Calu3 (cell line): ENCODE data around the gene CTNND2. TPM values are rescaled to one million over a fixed set of nuclear protein-coding genes. Genes with fewer than 3 reads are reported as not detected.

ENCODE experiments used
- BruUV-seq: library from RNA; stranded (reverse); fragments of 400-500 nt; replicated peaks from 2 replicates; lab custom pipeline; 2021; lab: Mats Ljungman, UMichigan
- CTCF ChIA-PET: fragments of 300-600 bp; sonication (Branson Sonifier 250); formaldehyde crosslinking; loops from one replicate; lab custom pipeline; 2022; ENCODE audit warnings: antibody characterized with exemption; lab: Charles Lee
- DNase-seq: peaks from one replicate; pipeline ENCODE4 v3.0.0; 2022
- H3K27ac Mint-ChIP-seq: one replicate; pipeline ENCODE4 v1.8.0; 2022; ENCODE audit warnings: mixed read lengths; ENCODE audit not compliant: unreplicated experiment
- H3K27me3 Mint-ChIP-seq: one replicate; pipeline ENCODE4 v1.8.0; 2022; ENCODE audit warnings: mixed read lengths; ENCODE audit not compliant: unreplicated experiment
- H3K36me3 Mint-ChIP-seq: one replicate; pipeline ENCODE4 v1.8.0; 2022; ENCODE audit warnings: mild to moderate bottlenecking, moderate library complexity, mixed read lengths; ENCODE audit not compliant: insufficient read depth, unreplicated experiment
- H3K4me1 Mint-ChIP-seq: one replicate; pipeline ENCODE4 v1.8.0; 2022; ENCODE audit warnings: mild to moderate bottlenecking, low read depth, mixed read lengths; ENCODE audit not compliant: unreplicated experiment
- H3K4me3 Mint-ChIP-seq: one replicate; pipeline ENCODE4 v1.8.0; 2022; ENCODE audit warnings: mild to moderate bottlenecking, low read depth, moderate library complexity, mixed read lengths; ENCODE audit not compliant: unreplicated experiment
- H3K9me3 Mint-ChIP-seq: one replicate; pipeline ENCODE4 v1.8.0; 2022; ENCODE audit warnings: low read depth, mixed read lengths; ENCODE audit not compliant: unreplicated experiment
- intact Hi-C: fragments of 100-400 bp; cut with micrococcal nuclease; formaldehyde crosslinking; loops from one replicate; pipeline ENCODE4 v1.10.0; 2022; ENCODE audit not compliant: unreplicated experiment
- total RNA-seq: library from RNA; stranded (reverse); gene quantifications from 2 replicates; pipeline ENCODE4 v1.2.3, GENCODE V29; 2022
- TF ChIP-seq, protein P1 (sequence below): fragments of 200-600 bp; IDR thresholded peaks from one replicate; pipeline ENCODE4 v1.8.0; 2022; ENCODE audit warnings: antibody characterized with exemption; ENCODE audit not compliant: unreplicated experiment

CTNND2 gene
- total RNA-seq, 1 experiment from 2014 or later = 19.6 TPM

- no peak for DNase-seq
- intact Hi-C loops = no loop called here
- H3K9me3 Mint-ChIP-seq = no peaks in the 10 kb centered on the region
- no peaks in the 10 kb centered on the region for H3K36me3 Mint-ChIP-seq
- no peaks in the 10 kb centered on the region for H3K27me3 Mint-ChIP-seq
- TF ChIP-seq, protein P1, sequence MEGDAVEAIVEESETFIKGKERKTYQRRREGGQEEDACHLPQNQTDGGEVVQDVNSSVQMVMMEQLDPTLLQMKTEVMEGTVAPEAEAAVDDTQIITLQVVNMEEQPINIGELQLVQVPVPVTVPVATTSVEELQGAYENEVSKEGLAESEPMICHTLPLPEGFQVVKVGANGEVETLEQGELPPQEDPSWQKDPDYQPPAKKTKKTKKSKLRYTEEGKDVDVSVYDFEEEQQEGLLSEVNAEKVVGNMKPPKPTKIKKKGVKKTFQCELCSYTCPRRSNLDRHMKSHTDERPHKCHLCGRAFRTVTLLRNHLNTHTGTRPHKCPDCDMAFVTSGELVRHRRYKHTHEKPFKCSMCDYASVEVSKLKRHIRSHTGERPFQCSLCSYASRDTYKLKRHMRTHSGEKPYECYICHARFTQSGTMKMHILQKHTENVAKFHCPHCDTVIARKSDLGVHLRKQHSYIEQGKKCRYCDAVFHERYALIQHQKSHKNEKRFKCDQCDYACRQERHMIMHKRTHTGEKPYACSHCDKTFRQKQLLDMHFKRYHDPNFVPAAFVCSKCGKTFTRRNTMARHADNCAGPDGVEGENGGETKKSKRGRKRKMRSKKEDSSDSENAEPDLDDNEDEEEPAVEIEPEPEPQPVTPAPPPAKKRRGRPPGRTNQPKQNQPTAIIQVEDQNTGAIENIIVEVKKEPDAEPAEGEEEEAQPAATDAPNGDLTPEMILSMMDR = no peak
- no peak overlapping the region for H3K4me3 Mint-ChIP-seq
- no peak overlapping the region for H3K27ac Mint-ChIP-seq
- no TSS peak for BruUV-seq
- CTCF ChIA-PET = interaction anchor here (0.7 kb wide), 1 partner anchor 264 kb away, joined by 3 read pairs; no protein-coding TSS in a partner anchor
- H3K4me1 Mint-ChIP-seq = peaks cover 1% of the 10 kb centered on the region
Measured at GRCh38 chr5:11518676-11519075, 385.6 kb downstream of the CTNND2 start.

DNA sequence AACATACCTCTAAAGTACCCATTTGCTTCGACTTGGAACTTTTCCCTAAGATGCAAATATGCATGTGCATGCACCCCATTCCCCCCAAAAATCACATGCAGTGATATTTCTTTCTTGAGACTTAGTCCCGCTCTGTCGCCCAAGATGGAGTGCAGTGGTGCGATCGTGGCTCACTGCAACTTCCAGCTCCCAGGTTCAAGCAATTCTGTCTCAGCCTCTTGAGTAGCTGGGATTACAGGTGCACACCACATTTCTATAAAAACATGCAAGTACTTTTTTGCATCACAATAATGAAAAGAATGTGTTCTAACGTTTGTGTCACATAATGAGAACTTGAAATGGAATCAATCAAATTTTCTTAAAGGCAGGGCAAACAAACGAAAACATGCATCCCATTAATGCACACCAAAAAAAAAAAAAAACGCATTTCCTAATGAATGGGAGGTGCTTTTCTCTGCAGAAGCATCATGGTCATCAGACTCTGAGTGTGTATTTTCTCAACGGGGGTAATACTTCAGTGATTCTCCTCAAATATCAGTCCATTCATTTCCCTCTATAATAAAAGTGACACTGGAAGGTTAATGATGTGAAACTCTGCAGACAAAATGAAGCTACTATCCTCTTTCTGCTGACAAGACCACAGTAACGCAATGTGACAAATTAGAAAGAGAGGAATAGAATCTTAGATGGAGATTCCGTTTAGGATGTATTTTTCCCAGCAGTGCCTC lies 389.4 kb downstream of the CTNND2 start:
- intact Hi-C loops = no loop called here
- peaks cover 13% of the 10 kb centered on the region for H3K4me1 Mint-ChIP-seq
- BruUV-seq = no TSS peak
- no peak for DNase-seq
- CTCF ChIA-PET = interaction anchor here (0.7 kb wide), 1 partner anchor 1929 kb away, joined by 3 read pairs; no protein-coding TSS in a partner anchor
- no peaks in the 10 kb centered on the region for H3K27me3 Mint-ChIP-seq
- no peaks in the 10 kb centered on the region for H3K36me3 Mint-ChIP-seq
- H3K9me3 Mint-ChIP-seq = no peaks in the 10 kb centered on the region
- H3K4me3 Mint-ChIP-seq = no peak overlapping the region
- H3K27ac Mint-ChIP-seq = no peak overlapping the region
- TF ChIP-seq, protein P1 = no peak

GRCh38 chr5:11511878-11512277 lies 392.4 kb downstream of the CTNND2 start:
- TF ChIP-seq, protein P1 = no peak
- no TSS peak for BruUV-seq
- Mint-ChIP-seq H3K4me3 (no peak overlapping the region), H3K27ac (no peak overlapping the region), H3K36me3 (no peaks in the 10 kb centered on the region), H3K9me3 (no peaks in the 10 kb centered on the region), H3K4me1 (peaks cover 13% of the 10 kb centered on the region), H3K27me3 (no peaks in the 10 kb centered on the region)
- no peak for DNase-seq
- CTCF ChIA-PET = no interaction called here
- intact Hi-C loops = no loop called here

DNA sequence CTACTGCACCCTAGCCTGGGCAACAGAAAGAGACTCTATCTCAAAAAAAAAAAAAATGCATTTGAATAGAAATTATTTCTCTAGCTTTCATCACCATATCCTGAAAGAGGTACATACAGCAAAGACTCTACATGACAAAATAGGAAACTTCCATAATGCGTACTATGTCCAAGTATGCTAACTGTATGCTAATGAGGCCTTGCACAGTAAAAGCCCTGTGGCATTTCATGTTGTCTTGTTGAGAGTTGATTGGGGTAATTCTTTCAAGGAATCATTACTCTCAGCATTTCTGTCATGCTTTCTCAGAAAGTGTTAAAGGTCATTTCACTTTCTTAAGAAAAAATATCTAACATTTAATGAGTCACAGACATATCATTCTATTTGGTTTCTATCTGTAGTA lies 393.4 kb downstream of the CTNND2 start:
- TF ChIP-seq, protein P1 = no peak
- intact Hi-C loops = no loop called here
- Mint-ChIP-seq H3K36me3 (no peaks in the 10 kb centered on the region), H3K27ac (no peak overlapping the region), H3K4me3 (no peak overlapping the region), H3K4me1 (peaks cover 13% of the 10 kb centered on the region), H3K9me3 (no peaks in the 10 kb centered on the region), H3K27me3 (no peaks in the 10 kb centered on the region)
- no TSS peak for BruUV-seq
- no peak for DNase-seq
- CTCF ChIA-PET = interaction anchor here (0.7 kb wide), 1 partner anchor 507 kb away, joined by 3 read pairs; no protein-coding TSS in a partner anchor
